ENCODE measurements around the gene MNDA. TPM values are rescaled to one million over a fixed set of nuclear protein-coding genes. Genes with fewer than 3 reads are reported as not detected.

MNDA gene
- not detected in 5 replicates for total RNA-seq (2022; extraction: Qiagen RNA extraction)

GRCh38 chr1:158830904-158831507 lies at the start of gene MNDA:
MNDA (plus strand) TSS chr1:158831351; CDS start chr1:158842154, 10,803 bp downstream.

Other genes starting within 250 kb of the MNDA start
- gene OR10Z1, start 226.1 kb upstream of the MNDA start, total RNA-seq (2022; extraction: Qiagen RNA extraction) = not detected in 5 replicates
- gene SPTA1, start 144.6 kb upstream of the MNDA start, total RNA-seq (2022; extraction: Qiagen RNA extraction) = not detected in 5 replicates
- gene OR6K2, start 130.7 kb upstream of the MNDA start, total RNA-seq (2022; extraction: Qiagen RNA extraction) = not detected in 5 replicates
- not detected in 5 replicates for gene OR6K3, start 110.6 kb upstream of the MNDA start, total RNA-seq (2022; extraction: Qiagen RNA extraction)
- gene OR6K6, start 76.6 kb upstream of the MNDA start, total RNA-seq (2022; extraction: Qiagen RNA extraction) = not detected in 5 replicates
- gene OR6N1, start 59.2 kb upstream of the MNDA start, total RNA-seq (2022; extraction: Qiagen RNA extraction) = not detected in 5 replicates
- gene OR6N2, start 50.1 kb upstream of the MNDA start, total RNA-seq (2022; extraction: Qiagen RNA extraction) = not detected in 5 replicates
- not detected in 5 replicates for gene PYHIN1, start 100.2 kb downstream of the MNDA start, total RNA-seq (2022; extraction: Qiagen RNA extraction)
- 2.4 to 3.3 TPM (median 3.0 TPM) in 5 replicates for gene IFI16, start 178.6 kb downstream of the MNDA start, total RNA-seq (2022; extraction: Qiagen RNA extraction)
- gene AIM2, start 245.4 kb downstream of the MNDA start, total RNA-seq (2022; extraction: Qiagen RNA extraction) = not detected in 5 replicates

Measured in A549 treated with dexamethasone at 1 μM for 4 hours (cell line).